ENCODE results near the gene FERMT2.

DNA sequence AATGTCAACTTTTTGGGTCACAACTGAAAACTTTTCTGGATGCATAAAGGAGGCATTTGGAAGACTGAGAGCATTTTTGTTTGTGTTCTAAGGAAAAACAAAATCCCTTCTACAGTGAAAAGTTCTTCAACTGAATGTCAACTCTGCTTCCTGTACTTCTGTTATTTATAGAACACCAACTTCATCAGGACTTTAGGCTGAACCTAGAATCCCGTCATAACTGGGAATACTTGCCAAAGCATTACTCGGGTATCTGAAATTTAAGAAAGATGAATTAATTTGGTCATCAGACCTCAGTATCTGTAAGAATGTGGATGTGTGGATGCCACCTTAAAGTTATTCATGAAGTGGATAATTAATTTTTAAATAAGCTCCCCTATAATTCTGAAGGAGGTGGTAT lies 73.2 kb downstream of the FERMT2 start:
- TF ChIP-seq POLR2A (IDR thresholded peaks at IDR 0.05) (no peak), EP300 (IDR thresholded peaks at IDR 0.05) (no peak), POLR2AphosphoS5 (IDR thresholded peaks at IDR 0.05) (peak; percentile 57)
- TF ChIP-seq, protein P1, sequence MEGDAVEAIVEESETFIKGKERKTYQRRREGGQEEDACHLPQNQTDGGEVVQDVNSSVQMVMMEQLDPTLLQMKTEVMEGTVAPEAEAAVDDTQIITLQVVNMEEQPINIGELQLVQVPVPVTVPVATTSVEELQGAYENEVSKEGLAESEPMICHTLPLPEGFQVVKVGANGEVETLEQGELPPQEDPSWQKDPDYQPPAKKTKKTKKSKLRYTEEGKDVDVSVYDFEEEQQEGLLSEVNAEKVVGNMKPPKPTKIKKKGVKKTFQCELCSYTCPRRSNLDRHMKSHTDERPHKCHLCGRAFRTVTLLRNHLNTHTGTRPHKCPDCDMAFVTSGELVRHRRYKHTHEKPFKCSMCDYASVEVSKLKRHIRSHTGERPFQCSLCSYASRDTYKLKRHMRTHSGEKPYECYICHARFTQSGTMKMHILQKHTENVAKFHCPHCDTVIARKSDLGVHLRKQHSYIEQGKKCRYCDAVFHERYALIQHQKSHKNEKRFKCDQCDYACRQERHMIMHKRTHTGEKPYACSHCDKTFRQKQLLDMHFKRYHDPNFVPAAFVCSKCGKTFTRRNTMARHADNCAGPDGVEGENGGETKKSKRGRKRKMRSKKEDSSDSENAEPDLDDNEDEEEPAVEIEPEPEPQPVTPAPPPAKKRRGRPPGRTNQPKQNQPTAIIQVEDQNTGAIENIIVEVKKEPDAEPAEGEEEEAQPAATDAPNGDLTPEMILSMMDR (IDR thresholded peaks at IDR 0.05) = no peak
